Tibial nerve (tissue), 4 donors: ENCODE results near the gene DCAF11.

ENCODE experiments used
- EP300 ChIP-seq, 2 donors: sonication (generic); formaldehyde crosslinking; IDR thresholded peaks; one replicate each; pipeline ENCODE4 v1.6.1; 2017; ENCODE audit warnings: antibody characterized with exemption in 2 of 2, mild to moderate bottlenecking in 1 of 2
- POLR2A ChIP-seq, 2 donors: fragments of 450-650 bp; IDR thresholded peaks; one replicate each; pipeline ENCODE4 v1.6.1; 2017; ENCODE audit warnings: antibody characterized with exemption in 2 of 2, mild to moderate bottlenecking in 2 of 2, moderate library complexity in 2 of 2
- TF ChIP-seq, protein P1 (sequence below), 5 experiments: fragments of 200-600 bp in 3 of 5; fragments of 450-650 bp in 2 of 5; sonication (generic) in 3 of 5; IDR thresholded peaks; one replicate each; pipeline ENCODE4 v1.5.1; 2016 to 2019; ENCODE audit warnings: antibody characterized with exemption in 5 of 5, mild to moderate bottlenecking in 3 of 5, moderate library complexity in 2 of 5

DNA sequence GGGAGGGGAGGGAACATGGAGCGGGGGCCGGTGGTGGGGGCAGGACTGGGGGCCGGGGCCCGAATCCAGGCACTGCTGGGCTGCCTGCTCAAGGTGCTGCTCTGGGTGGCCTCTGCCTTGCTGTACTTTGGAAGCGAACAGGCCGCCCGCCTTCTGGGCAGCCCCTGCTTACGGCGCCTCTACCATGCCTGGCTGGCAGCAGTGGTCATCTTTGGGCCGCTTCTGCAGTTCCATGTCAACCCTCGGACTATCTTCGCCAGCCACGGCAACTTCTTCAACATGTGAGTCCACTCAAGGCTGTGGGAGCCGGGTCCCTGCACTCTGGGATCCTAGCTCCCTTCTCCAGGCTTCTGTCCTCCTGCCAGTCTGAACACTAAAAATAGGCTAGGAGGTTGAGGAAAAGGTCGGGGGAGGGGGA is 17.0 kb downstream of the DCAF11 start:
- TF ChIP-seq, protein P1, sequence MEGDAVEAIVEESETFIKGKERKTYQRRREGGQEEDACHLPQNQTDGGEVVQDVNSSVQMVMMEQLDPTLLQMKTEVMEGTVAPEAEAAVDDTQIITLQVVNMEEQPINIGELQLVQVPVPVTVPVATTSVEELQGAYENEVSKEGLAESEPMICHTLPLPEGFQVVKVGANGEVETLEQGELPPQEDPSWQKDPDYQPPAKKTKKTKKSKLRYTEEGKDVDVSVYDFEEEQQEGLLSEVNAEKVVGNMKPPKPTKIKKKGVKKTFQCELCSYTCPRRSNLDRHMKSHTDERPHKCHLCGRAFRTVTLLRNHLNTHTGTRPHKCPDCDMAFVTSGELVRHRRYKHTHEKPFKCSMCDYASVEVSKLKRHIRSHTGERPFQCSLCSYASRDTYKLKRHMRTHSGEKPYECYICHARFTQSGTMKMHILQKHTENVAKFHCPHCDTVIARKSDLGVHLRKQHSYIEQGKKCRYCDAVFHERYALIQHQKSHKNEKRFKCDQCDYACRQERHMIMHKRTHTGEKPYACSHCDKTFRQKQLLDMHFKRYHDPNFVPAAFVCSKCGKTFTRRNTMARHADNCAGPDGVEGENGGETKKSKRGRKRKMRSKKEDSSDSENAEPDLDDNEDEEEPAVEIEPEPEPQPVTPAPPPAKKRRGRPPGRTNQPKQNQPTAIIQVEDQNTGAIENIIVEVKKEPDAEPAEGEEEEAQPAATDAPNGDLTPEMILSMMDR (IDR thresholded peaks at IDR 0.05) = no peak
- TF ChIP-seq POLR2A (IDR thresholded peaks at IDR 0.05) (no peak), EP300 (IDR thresholded peaks at IDR 0.05) (no peak)
